Lung microvascular endothelial cell (primary cell): ENCODE measurements around the gene NYAP2. TPM values are rescaled to one million over a fixed set of nuclear protein-coding genes. Genes with fewer than 3 reads are reported as not detected.

Experiments
- DNase-seq, 2 donors: peaks; one replicate each; pipeline versions ENCODE4 v3.0.0 to v3.0.0-alpha.2; 2010; ENCODE audit warnings: low read depth in 2 of 2
- total RNA-seq: library from RNA; depleted of rRNA; stranded (reverse); fragments of >200 nt; gene quantifications from 2 replicates; pipeline ENCODE4 v1.2.1, GENCODE V29; 2014

NYAP2 gene
- not detected in 2 replicates for total RNA-seq

GRCh38 chr2:225399504-225399903, at the start of gene NYAP2:
TSS of gene NYAP2 (plus strand) at chr2:225399710. CDS start at chr2:225408881, 9,171 bp downstream.
- no peak for DNase-seq

GRCh38 chr2:225353579-225354085, 45.9 kb upstream of the NYAP2 start:
- DNase-seq: no peak

DNA sequence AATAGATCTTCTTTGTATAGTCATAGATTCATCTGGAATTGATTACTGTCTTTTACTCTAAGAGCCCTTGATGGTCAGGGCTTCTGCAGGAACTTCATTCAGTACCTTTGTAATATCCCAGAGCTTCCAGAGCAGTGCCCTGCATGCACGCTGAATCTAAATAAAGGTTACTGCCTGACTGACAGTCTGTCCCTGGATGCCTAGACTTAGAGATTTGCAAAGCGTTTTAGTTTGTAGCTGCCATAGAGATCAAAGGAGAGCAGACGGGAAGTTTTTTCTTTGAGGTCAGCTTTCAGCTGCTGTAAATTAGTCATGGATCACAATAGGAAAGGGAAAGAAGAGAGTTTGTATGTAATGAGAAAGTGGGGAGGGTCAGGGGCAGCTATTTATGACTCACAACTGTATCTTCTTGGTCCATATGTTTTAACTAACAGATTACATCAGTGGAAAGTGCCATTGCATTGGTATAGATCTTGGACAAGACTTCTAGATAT, 45.2 kb upstream of the NYAP2 start:
- peak in 1 of 2 donors; percentile 6 for DNase-seq

- DNase-seq: no peak
Measured at GRCh38 chr2:225355788-225356187, 43.7 kb upstream of the NYAP2 start.

DNA sequence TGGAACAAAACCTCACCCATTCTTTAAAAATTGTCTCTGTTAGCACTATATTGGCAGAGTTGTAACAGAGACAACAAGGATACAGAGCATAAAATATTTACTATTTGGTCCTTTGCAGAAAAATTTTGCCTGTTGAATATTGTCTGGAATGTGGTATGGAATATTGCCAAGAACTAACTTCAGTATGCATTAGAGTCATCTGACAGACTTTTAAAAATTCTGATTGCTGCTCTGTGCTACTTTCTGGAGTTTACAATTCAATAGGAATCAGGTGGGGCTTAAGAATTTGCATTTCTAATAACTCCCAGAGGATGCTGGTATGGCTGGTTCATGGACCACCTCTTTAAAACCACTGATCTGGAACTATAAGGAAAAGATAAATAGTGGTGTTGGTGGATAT, 32.8 kb upstream of the NYAP2 start:
- no peak for DNase-seq

GRCh38 chr2:225367482-225367881, 32.0 kb upstream of the NYAP2 start:
- DNase-seq: no peak

GRCh38 chr2:225378984-225379383, 20.5 kb upstream of the NYAP2 start:
- DNase-seq: no peak

DNA sequence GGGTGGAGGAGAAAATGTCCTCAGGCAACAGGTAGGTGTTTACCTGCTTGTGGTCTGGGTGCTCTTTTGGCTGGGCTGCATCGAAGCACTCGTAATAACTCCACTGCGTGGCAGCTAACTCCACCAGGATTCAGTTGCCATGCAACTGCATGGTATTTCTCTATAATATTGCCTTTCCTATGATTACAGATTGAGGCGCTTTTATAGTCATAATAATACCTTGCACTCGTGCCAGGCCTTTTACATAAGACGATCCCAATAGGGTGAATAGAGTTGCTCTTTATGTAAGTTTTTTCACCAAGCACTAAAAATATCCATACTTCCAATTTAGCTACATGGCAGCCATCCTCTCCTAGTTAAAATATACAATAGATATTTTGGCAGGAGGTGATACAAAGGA, 19.7 kb upstream of the NYAP2 start:
- DNase-seq: no peak

DNA sequence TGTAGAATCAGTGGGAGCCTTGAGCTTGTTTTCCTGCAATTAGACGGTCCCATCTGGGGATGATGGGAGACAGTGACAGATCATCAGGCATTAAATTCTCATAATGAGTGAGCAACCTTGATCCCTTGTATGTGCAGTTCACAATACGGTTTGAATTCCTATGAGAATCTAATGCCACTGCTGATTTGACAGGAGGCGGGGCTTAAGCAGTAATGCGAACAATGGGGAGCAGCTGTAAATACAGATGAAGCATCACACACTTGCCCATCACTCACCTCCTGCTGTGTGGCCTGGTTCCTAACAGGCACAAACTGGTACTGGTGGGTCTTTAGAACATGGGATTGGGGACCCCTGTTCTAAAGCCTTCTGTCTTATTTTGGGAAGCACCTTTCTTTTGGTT, 17.9 kb upstream of the NYAP2 start:
- DNase-seq: no peak

DNA sequence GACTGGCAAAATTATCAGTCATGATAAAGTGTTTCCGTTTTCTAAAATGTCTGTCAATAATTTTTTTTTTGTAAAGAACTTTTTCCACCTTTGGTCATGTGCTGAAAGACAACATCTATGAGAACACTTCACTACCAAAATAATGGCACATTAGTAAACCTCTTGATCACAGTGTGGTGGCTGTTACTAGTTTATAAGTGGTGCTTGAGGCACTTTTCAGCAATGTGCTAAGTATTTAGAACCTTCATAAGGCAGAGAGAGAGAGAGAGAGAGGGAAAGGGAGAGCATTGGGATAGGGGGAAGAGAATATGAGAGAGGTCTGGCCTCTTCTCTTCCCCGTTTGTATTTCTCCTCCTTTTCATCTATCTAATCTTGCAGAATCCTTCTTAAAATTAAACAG, 1.1 kb upstream of the NYAP2 start:
- no peak for DNase-seq

DNA sequence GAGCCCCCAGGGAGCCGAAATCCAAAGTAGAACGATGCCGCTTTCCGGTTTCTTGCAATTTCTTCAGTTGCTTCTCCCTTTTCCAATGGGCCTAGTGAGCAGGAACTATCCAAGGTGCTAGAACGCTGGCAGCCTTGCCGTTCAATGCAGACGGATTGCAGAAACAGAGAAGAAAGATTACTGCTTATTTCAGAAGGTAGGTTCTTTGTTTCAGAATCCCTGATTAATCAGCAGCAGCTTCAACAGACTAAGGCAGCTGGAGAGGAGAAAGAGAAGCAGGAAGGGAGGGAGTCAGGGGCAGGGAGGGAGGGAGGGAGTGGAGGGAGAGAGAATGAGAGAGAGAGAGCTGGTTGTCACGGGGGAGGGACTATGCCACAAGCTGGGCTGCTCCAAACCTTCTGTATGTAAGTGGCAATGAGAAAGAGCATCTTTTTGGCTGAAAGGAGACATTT, 576 bp downstream of the NYAP2 start:
- peak; percentile 0 to 35 for DNase-seq

GRCh38 chr2:225400546-225401400, 1.3 kb downstream of the NYAP2 start:
- no peak for DNase-seq

DNA sequence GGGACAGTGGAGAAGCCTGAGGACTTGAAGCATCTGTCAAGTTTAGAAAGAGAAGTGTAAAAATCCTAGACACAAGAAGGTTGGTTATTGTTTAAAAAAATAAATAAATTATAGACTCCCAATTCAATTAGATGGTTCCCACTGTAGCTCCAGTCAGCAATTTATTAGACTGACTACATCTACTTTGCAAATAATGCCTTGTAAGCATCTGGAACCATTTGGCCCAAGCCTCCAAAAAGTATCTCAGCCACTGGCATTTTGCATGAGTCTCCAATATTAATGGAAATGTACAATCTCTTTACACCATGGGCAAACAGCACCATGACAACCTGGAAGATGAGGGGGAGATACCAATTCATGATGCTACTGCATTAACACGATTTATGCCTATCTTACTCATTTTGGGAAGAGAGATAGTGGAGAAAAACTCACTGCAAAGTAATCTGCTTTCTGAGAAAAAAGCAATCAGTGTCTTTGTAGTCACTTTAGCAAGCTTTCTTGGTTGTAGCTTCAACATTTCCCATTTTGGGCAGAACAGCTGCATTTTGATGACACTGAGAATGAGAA, 2.8 kb downstream of the NYAP2 start:
- no peak for DNase-seq

DNA sequence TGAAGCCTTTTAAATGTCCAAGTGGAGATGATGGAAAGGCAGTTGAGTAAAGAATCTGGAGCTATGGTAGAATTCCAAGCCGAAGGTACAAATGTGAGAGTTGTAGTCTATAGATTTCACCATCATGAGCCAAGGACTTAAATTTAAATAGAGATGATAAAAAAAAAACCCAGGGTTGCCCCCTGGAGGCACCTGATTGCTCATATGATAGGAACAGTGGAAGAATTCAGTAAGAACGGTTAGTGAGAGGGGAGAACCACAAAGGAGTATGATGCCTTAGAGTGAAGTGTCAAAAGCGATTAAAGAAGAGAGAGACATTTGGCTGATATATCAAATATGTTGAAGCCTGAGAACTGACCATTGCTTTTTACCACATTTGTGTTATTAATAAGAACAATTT, 11.9 kb downstream of the NYAP2 start:
- DNase-seq: no peak

DNA sequence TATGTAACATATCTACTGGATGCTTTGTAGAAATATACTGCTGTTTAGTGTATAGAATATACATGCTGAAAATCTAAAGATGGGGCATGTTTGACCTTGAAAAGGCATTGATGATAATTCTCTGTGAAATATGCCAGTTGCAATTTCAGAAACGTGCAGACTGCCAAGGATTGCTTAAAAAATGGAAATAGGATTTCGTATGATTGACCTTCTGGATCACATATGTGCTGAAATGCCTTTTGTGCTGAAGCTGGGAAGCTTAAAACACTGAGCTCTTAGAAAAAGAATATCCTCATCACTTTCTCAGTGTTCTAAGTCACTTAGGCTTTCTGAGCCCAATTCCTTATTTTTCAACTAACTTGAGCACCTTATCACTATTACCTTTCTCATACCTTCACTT, 14.3 kb downstream of the NYAP2 start:
- no peak for DNase-seq

DNA sequence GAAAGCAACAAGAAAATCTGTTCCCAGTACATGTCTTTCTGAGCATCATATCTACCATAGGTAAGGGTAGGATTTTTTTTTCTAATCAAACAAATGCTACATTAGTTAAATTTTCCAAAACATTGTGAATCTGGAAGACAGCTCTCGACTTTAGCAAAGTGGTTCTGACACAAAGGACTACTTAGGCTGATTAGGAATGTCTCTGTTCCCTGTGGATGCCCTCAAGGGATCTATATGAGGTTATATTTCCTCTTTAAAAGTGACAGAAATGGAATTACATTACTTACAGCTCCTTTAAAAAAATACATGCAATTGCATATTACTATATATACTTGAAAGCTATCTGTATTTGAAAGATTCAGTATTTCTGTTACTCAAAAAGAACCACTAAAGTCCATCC, 15.4 kb downstream of the NYAP2 start:
- no peak for DNase-seq

- no peak for DNase-seq
Measured at GRCh38 chr2:225415341-225415740, 15.8 kb downstream of the NYAP2 start.

DNA sequence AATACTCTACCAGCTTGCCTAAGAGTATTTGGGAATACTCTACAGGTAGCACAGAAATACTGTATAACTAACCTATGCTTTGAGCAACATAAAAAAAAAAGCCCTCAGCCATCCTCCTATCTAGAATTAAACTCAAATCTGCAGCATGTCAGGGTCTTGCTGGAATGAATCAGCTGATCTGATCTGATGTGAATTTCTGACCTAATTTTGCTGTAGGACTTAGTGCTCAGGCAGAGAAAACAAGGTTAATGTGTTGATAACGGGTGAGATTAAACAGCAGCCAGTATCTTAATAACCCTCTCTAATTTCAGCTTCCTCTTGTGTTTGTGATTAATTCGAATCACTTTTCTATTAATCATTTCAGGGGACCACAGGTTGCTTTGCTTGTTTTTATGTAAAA, 16.3 kb downstream of the NYAP2 start:
- DNase-seq: no peak

DNA sequence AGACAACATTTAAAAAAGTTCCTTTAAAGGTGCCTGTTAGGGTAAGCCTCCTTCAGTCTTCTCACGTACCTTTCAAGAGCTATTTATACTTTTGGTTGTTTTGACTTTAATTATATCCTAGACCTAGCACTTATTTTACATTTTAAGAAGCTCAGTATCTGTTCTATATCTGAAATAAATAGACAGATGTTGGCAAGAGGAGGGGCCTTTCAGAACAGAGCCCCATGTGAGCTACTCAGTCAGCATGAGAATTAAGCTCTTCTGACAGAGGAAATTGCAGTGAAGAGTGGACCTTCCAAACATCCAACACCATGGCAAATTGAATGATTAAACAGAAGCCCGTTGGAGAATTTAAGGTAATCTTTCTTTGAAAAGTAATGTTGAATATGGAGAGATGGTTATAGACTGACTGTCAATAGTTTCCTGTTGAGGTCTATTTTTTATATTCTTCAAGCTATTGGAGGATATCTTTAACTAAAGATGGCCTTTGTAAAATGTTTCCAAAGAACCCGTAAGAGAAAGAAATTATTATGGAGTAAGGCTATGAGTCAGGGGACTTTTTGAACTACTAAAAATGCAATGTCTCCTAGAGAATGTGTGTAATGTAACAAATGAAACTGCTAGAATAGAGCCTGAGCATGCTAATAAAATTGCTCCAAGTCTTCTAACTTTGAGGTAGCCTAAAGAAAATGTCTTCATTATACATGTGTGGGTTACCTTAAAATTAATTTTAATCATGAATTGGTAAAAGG, 17.3 kb downstream of the NYAP2 start:
- DNase-seq: no peak

- no peak for DNase-seq
Measured at GRCh38 chr2:225419033-225419432, 19.5 kb downstream of the NYAP2 start.

DNA sequence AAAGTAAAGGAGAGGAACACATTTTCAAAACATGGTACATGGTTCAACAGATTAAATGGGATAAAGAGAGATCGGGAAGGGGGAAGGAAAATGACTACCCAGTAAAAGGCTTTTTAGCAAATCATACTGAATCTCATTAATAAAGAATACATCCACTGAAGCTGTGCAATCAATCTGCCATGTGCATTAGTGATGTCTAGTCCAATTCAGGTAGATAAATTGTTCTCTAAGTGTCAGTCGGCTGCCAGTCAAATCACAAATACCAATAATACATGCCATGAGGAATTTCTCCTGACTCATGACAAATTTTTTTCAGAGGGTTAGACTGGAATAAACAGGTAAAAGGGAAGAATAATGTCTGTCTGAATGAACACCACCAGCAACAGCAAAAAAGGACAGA, 22.6 kb downstream of the NYAP2 start:
- no peak for DNase-seq

DNA sequence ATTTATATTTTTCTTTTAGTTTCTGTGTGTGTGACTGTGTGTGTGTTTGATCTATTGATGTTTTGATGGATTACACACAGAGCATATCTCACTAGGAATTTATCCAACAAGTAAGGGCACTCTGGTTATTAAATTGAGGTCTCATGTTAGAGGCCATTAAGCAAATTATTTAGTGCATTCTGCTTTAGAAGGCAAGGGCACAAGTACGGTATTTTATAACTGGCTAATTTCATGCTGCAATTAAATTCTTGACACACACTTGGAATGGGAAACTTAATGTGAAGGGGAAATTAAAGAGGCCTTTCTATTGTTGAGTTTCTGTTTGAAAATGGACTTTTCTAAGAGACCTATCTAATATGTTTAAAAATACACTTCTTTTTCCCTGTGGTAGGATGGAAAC, 25.8 kb downstream of the NYAP2 start:
- no peak for DNase-seq
